Breast epithelium (tissue), 4 donors: Measurements from ENCODE around the gene SMIM41. TPM values are rescaled to one million over a fixed set of nuclear protein-coding genes. Genes with fewer than 3 reads are reported as not detected.

Experiments used
- DNase-seq, 2 donors: peaks; one replicate each; pipeline ENCODE4 v3.0.0-alpha.2; 2019; ENCODE audit warnings: low spot score in 2 of 2
- H3K27ac ChIP-seq, 2 donors: fragments of 200-600 bp; sonication (generic) in 1 of 2; one replicate each; pipeline ENCODE4 v1.5.1; 2016 to 2019; ENCODE audit warnings: mild to moderate bottlenecking in 1 of 2
- H3K27me3 ChIP-seq, 2 donors: fragments of 200-600 bp; sonication (generic) in 1 of 2; one replicate each; pipeline versions ENCODE4 v1.5.1 to v1.6.0; 2017 to 2019; ENCODE audit warnings: control low read depth in 1 of 2, mild to moderate bottlenecking in 1 of 2
- H3K36me3 ChIP-seq: fragments of 200-600 bp; one replicate; pipeline ENCODE4 v1.5.1; 2019
- H3K4me1 ChIP-seq, 2 donors: fragments of 200-600 bp; sonication (generic); one replicate each; pipeline ENCODE4 v1.5.1; 2016 to 2019; ENCODE audit warnings: control low read depth in 1 of 2
- H3K4me3 ChIP-seq, 3 donors: fragments of 200-600 bp; sonication (generic); 1 replicate in 2 of 3; 2 replicates in 1 of 3; pipeline ENCODE4 v1.5.1; 2016 to 2019; ENCODE audit warnings: mild to moderate bottlenecking in 3 of 3, moderate library complexity in 2 of 3
- H3K9me3 ChIP-seq, 2 donors: fragments of 200-600 bp; sonication (generic) in 1 of 2; one replicate each; pipeline ENCODE4 v1.5.1; 2016 to 2019; ENCODE audit warnings: control low read depth in 1 of 2
- CTCF ChIP-seq, 3 donors: fragments of 450-650 bp; IDR thresholded peaks; one replicate each; pipeline ENCODE4 v1.5.1; 2016 to 2017; ENCODE audit warnings: antibody characterized with exemption in 3 of 3, mild to moderate bottlenecking in 3 of 3, moderate library complexity in 3 of 3
- POLR2A ChIP-seq: fragments of 450-650 bp; IDR thresholded peaks from one replicate; pipeline ENCODE4 v1.6.1; 2016; ENCODE audit warnings: antibody characterized with exemption, mild to moderate bottlenecking, moderate library complexity
- POLR2AphosphoS5 ChIP-seq, 3 donors: sonication (generic); formaldehyde crosslinking; IDR thresholded peaks; one replicate each; pipeline ENCODE4 v1.6.1; 2017; ENCODE audit warnings: antibody characterized with exemption in 3 of 3
- intact Hi-C: fragments of 100-400 bp; cut with DNase I; formaldehyde crosslinking; loops from one replicate; pipeline ENCODE4 v1.15.1; 2023; ENCODE audit warnings: low total_unique reads
- total RNA-seq, 3 donors: library from RNA; depleted of rRNA; stranded (reverse); fragments of >200 nt; gene quantifications; one replicate each; pipeline ENCODE4 v1.1.0, GENCODE V29; 2016

SMIM41 gene
- total RNA-seq, 3 donors from 2014 or later, result 1.3 TPM; not detected in 2

- Histone ChIP-seq H3K27me3 (no peaks in the 10 kb centered on the region), H3K4me1 (peaks cover 11 to 22% of the 10 kb centered on the region in 2 donors), H3K4me3 (no peak overlapping the region), H3K27ac (no peak overlapping the region), H3K9me3 (no peaks in the 10 kb centered on the region), H3K36me3 (no peaks in the 10 kb centered on the region)
- intact Hi-C loops, result no loop called here
- no peak for DNase-seq
- TF ChIP-seq POLR2AphosphoS5 (IDR thresholded peaks at IDR 0.05), result no peak
- no peak for TF ChIP-seq POLR2A
- TF ChIP-seq CTCF (IDR thresholded peaks at IDR 0.05), result no peak
These were observed 30.2 kb upstream of the SMIM41 start for GRCh38 chr12:52049286-52049685.

- Histone ChIP-seq H3K36me3 (no peaks in the 10 kb centered on the region), H3K27me3 (no peaks in the 10 kb centered on the region), H3K9me3 (no peaks in the 10 kb centered on the region), H3K4me1 (peaks cover 10 to 19% of the 10 kb centered on the region in 2 donors), H3K27ac (peak overlapping the region in 1 of 2 donors; percentile 99), H3K4me3 (no peak overlapping the region)
- DNase-seq, result no peak
- intact Hi-C loops, result no loop called here
- TF ChIP-seq POLR2A (no peak), POLR2AphosphoS5 (IDR thresholded peaks at IDR 0.05) (no peak), CTCF (IDR thresholded peaks at IDR 0.05) (no peak)
These were observed 29.8 kb upstream of the SMIM41 start for GRCh38 chr12:52049688-52050087.

GRCh38 chr12:52050116-52050757 is 29.3 kb upstream of the SMIM41 start:
- Histone ChIP-seq H3K27me3 (no peaks in the 10 kb centered on the region), H3K4me3 (peak overlapping the region; percentile 57 to 81 (median 59)), H3K27ac (peak overlapping the region; percentile 99), H3K9me3 (no peaks in the 10 kb centered on the region), H3K36me3 (no peaks in the 10 kb centered on the region), H3K4me1 (peaks cover 6 to 13% of the 10 kb centered on the region in 2 donors)
- DNase-seq, result no peak
- intact Hi-C loops, result no loop called here
- TF ChIP-seq POLR2AphosphoS5 (IDR thresholded peaks at IDR 0.05), result no peak
- TF ChIP-seq POLR2A, result no peak
- no peak for TF ChIP-seq CTCF (IDR thresholded peaks at IDR 0.05)

- Histone ChIP-seq H3K27ac (peak within 1 kb of the TSS; percentile 99), H3K9me3 (no peaks in the 10 kb centered on the region), H3K36me3 (no peaks in the 10 kb centered on the region), H3K4me1 (peaks cover 6% of the 10 kb centered on the region in 2 donors), H3K27me3 (no peaks in the 10 kb centered on the region), H3K4me3 (peak within 1 kb of the TSS; percentile 57 to 81 (median 59))
- intact Hi-C loops, result no loop called here
- TF ChIP-seq POLR2A, result peak; percentile 48
- TF ChIP-seq POLR2AphosphoS5 (IDR thresholded peaks at IDR 0.05), result peak; percentile 91 to 97 (median 92)
- peak in 1 of 3 donors; percentile 13 for TF ChIP-seq CTCF (IDR thresholded peaks at IDR 0.05)
- peak; percentile 97 to 99 for DNase-seq
These were observed 28.6 kb upstream of the SMIM41 start, which contains the start of gene NR4A1 for GRCh38 chr12:52050758-52051541. NR4A1 (plus strand) TSS chr12:52051442; CDS start chr12:52054329, 2,887 bp downstream.
